H1 (cell line): ENCODE data around the gene UMPS.

Experiments used
- ATF3 ChIP-seq: IDR thresholded peaks from 2 replicates; pipeline ENCODE4 v1.6.1; 2011; ENCODE audit warnings: low read depth, mild to moderate bottlenecking, low read length; ENCODE audit not compliant: insufficient read depth
- BRCA1 ChIP-seq: IDR thresholded peaks from 2 replicates; pipeline ENCODE4 v1.6.1; 2012; ENCODE audit warnings: low read depth, low read length, improper control_type of control experiment
- CEBPB ChIP-seq: IDR thresholded peaks from 2 replicates; pipeline ENCODE4 v1.6.1; 2012; ENCODE audit warnings: low read depth, low read length
- POLR2A ChIP-seq, 2 experiments: IDR thresholded peaks; 1 replicate in 1 of 2; 2 replicates in 1 of 2; pipeline ENCODE4 v1.6.1; 2011; ENCODE audit warnings: low read depth in 2 of 2, low read length in 2 of 2, mild to moderate bottlenecking in 2 of 2; ENCODE audit errors: control extremely low read depth in 1 of 2
- TEAD4 ChIP-seq: IDR thresholded peaks from 2 replicates; pipeline ENCODE4 v1.6.1; 2012; ENCODE audit warnings: low read depth, low read length, inconsistent platforms, mixed read lengths
- TF ChIP-seq, protein P1 (sequence below), 3 experiments: IDR thresholded peaks; 1 replicate in 2 of 3; 2 replicates in 1 of 3; pipeline versions ENCODE4 v1.5.1 to v1.6.1; 2011; ENCODE audit warnings: low read length in 3 of 3, mild to moderate bottlenecking in 3 of 3, inconsistent platforms in 2 of 3, low read depth in 1 of 3, moderate library complexity in 1 of 3; ENCODE audit not compliant: insufficient read depth in 1 of 3; ENCODE audit errors: control extremely low read depth in 1 of 3

- TF ChIP-seq ATF3 (no peak), POLR2A (IDR thresholded peaks at IDR 0.05; ENCODE audit: control extremely low read depth in 1 of 2, low read depth in 2 of 2, low read length in 2 of 2) (no peak), TEAD4 (no peak), CEBPB (no peak), BRCA1 (no peak)
- TF ChIP-seq, protein P1, sequence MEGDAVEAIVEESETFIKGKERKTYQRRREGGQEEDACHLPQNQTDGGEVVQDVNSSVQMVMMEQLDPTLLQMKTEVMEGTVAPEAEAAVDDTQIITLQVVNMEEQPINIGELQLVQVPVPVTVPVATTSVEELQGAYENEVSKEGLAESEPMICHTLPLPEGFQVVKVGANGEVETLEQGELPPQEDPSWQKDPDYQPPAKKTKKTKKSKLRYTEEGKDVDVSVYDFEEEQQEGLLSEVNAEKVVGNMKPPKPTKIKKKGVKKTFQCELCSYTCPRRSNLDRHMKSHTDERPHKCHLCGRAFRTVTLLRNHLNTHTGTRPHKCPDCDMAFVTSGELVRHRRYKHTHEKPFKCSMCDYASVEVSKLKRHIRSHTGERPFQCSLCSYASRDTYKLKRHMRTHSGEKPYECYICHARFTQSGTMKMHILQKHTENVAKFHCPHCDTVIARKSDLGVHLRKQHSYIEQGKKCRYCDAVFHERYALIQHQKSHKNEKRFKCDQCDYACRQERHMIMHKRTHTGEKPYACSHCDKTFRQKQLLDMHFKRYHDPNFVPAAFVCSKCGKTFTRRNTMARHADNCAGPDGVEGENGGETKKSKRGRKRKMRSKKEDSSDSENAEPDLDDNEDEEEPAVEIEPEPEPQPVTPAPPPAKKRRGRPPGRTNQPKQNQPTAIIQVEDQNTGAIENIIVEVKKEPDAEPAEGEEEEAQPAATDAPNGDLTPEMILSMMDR (IDR thresholded peaks at IDR 0.05; ENCODE audit: control extremely low read depth in 1 of 3, insufficient read depth in 1 of 3, low read depth in 1 of 3, low read length in 3 of 3) = no peak
Measured at GRCh38 chr3:124722589-124722988, 7.7 kb upstream of the UMPS start.
